ENCODE data around the gene NGDN. TPM values are rescaled to one million over a fixed set of nuclear protein-coding genes. Genes with fewer than 3 reads are reported as not detected.

NGDN gene
- total RNA-seq, 1 experiment from 2014 or later = 42.2 TPM

- intact Hi-C loops (cut with micrococcal nuclease; ENCODE audit: unreplicated experiment) = no loop called here
- H3K27me3 Mint-ChIP-seq (ENCODE audit: unreplicated experiment) = peaks cover 58% of the 10 kb centered on the region
- H3K9me3 Mint-ChIP-seq (ENCODE audit: low read depth, unreplicated experiment) = peaks cover 5% of the 10 kb centered on the region
- CTCF ChIA-PET = no interaction called here
- H3K27ac Mint-ChIP-seq (ENCODE audit: unreplicated experiment) = no peak overlapping the region
- no peak for TF ChIP-seq CTCF (IDR thresholded peaks at IDR 0.05; ENCODE audit: unreplicated experiment)
- no peaks in the 10 kb centered on the region for H3K36me3 Mint-ChIP-seq (ENCODE audit: insufficient read depth, unreplicated experiment)
- no peak for DNase-seq
- no peak overlapping the region for H3K4me3 Mint-ChIP-seq (ENCODE audit: low read depth, unreplicated experiment)
- peaks cover 15% of the 10 kb centered on the region for H3K4me1 Mint-ChIP-seq (ENCODE audit: low read depth, unreplicated experiment)
- BruUV-seq (replicated peaks) = no TSS peak
These were observed 26.1 kb upstream of the NGDN start for GRCh38 chr14:23443411-23443812.

GRCh38 chr14:23443881-23444280, 25.6 kb upstream of the NGDN start:
- Mint-ChIP-seq H3K4me3 (ENCODE audit: low read depth, unreplicated experiment) (no peak overlapping the region), H3K36me3 (ENCODE audit: insufficient read depth, unreplicated experiment) (no peaks in the 10 kb centered on the region), H3K27me3 (ENCODE audit: unreplicated experiment) (peaks cover 57% of the 10 kb centered on the region), H3K9me3 (ENCODE audit: low read depth, unreplicated experiment) (peaks cover 5% of the 10 kb centered on the region), H3K4me1 (ENCODE audit: low read depth, unreplicated experiment) (peaks cover 17% of the 10 kb centered on the region), H3K27ac (ENCODE audit: unreplicated experiment) (no peak overlapping the region)
- no TSS peak for BruUV-seq (replicated peaks)
- DNase-seq = no peak
- intact Hi-C loops (cut with micrococcal nuclease; ENCODE audit: unreplicated experiment) = no loop called here
- CTCF ChIA-PET = no interaction called here
- TF ChIP-seq CTCF (IDR thresholded peaks at IDR 0.05; ENCODE audit: unreplicated experiment) = no peak

GRCh38 chr14:23444314-23444713, 25.2 kb upstream of the NGDN start:
- H3K4me3 Mint-ChIP-seq (ENCODE audit: low read depth, unreplicated experiment) = no peak overlapping the region
- intact Hi-C loops (cut with micrococcal nuclease; ENCODE audit: unreplicated experiment) = no loop called here
- BruUV-seq (replicated peaks) = no TSS peak
- CTCF ChIA-PET = no interaction called here
- no peak overlapping the region for H3K27ac Mint-ChIP-seq (ENCODE audit: unreplicated experiment)
- no peak for TF ChIP-seq CTCF (IDR thresholded peaks at IDR 0.05; ENCODE audit: unreplicated experiment)
- peaks cover 17% of the 10 kb centered on the region for H3K4me1 Mint-ChIP-seq (ENCODE audit: low read depth, unreplicated experiment)
- H3K36me3 Mint-ChIP-seq (ENCODE audit: insufficient read depth, unreplicated experiment) = no peaks in the 10 kb centered on the region
- DNase-seq = no peak
- peaks cover 5% of the 10 kb centered on the region for H3K9me3 Mint-ChIP-seq (ENCODE audit: low read depth, unreplicated experiment)
- H3K27me3 Mint-ChIP-seq (ENCODE audit: unreplicated experiment) = peaks cover 57% of the 10 kb centered on the region

GRCh38 chr14:23445773-23446172, 23.7 kb upstream of the NGDN start:
- H3K4me1 Mint-ChIP-seq (ENCODE audit: low read depth, unreplicated experiment) = peaks cover 17% of the 10 kb centered on the region
- CTCF ChIA-PET = no interaction called here
- BruUV-seq (replicated peaks) = no TSS peak
- no peak for DNase-seq
- H3K9me3 Mint-ChIP-seq (ENCODE audit: low read depth, unreplicated experiment) = peaks cover 5% of the 10 kb centered on the region
- no peak for TF ChIP-seq CTCF (IDR thresholded peaks at IDR 0.05; ENCODE audit: unreplicated experiment)
- H3K4me3 Mint-ChIP-seq (ENCODE audit: low read depth, unreplicated experiment) = no peak overlapping the region
- intact Hi-C loops (cut with micrococcal nuclease; ENCODE audit: unreplicated experiment) = no loop called here
- H3K27ac Mint-ChIP-seq (ENCODE audit: unreplicated experiment) = no peak overlapping the region
- H3K36me3 Mint-ChIP-seq (ENCODE audit: insufficient read depth, unreplicated experiment) = no peaks in the 10 kb centered on the region
- peaks cover 43% of the 10 kb centered on the region for H3K27me3 Mint-ChIP-seq (ENCODE audit: unreplicated experiment)
